Fibroblast of lung (primary cell): ENCODE measurements around the gene FSTL5. TPM values are rescaled to one million over a fixed set of nuclear protein-coding genes. Genes with fewer than 3 reads are reported as not detected.

ENCODE experiments used
- DNase-seq, 2 donors: peaks; one replicate each; pipeline versions ENCODE4 v3.0.0 to v3.0.0-alpha.2; 2010; ENCODE audit warnings: low read depth in 2 of 2
- H2AFZ ChIP-seq: 2 replicates; pipeline ENCODE4 v1.5.1; 2012; ENCODE audit warnings: low read length, control low read depth, inconsistent platforms
- H3K27ac ChIP-seq: 2 replicates; pipeline ENCODE4 v1.5.1; 2011; ENCODE audit warnings: low read length, control low read depth; ENCODE audit not compliant: insufficient read depth
- H3K27me3 ChIP-seq: 2 replicates; pipeline ENCODE4 v1.5.1; 2011; ENCODE audit warnings: mild to moderate bottlenecking, low read length; ENCODE audit not compliant: control insufficient read depth, insufficient read depth
- H3K36me3 ChIP-seq: 2 replicates; pipeline ENCODE4 v1.5.1; 2011; ENCODE audit warnings: low read length; ENCODE audit not compliant: control insufficient read depth, insufficient read depth
- H3K4me1 ChIP-seq: 2 replicates; pipeline ENCODE4 v1.5.1; 2011; ENCODE audit warnings: low read length; ENCODE audit not compliant: control insufficient read depth, insufficient read depth; ENCODE audit errors: extremely low read depth
- H3K4me2 ChIP-seq: 2 replicates; pipeline ENCODE4 v1.5.1; 2011; ENCODE audit warnings: low read length, control low read depth; ENCODE audit not compliant: insufficient read depth; ENCODE audit errors: extremely low read depth
- H3K4me3 ChIP-seq, 4 experiments: fragments of 200-600 bp in 1 of 4; sonication (generic) in 1 of 4; replicated peaks in 1 of 4; 2 replicates each; pipeline ENCODE4 v1.5.1; 2011 to 2016; ENCODE audit warnings: low read length in 4 of 4, low read depth in 3 of 4, mild to moderate bottlenecking in 3 of 4, control low read depth in 2 of 4, inconsistent platforms in 1 of 4, mixed read lengths in 1 of 4; ENCODE audit not compliant: insufficient read depth in 1 of 4; ENCODE audit errors: control extremely low read depth in 1 of 4
- H3K79me2 ChIP-seq: 2 replicates; pipeline ENCODE4 v1.5.1; 2012; ENCODE audit warnings: mild to moderate bottlenecking, low read length, inconsistent platforms; ENCODE audit not compliant: control insufficient read depth, insufficient read depth
- H3K9ac ChIP-seq: 2 replicates; pipeline ENCODE4 v1.5.1; 2011; ENCODE audit warnings: mild to moderate bottlenecking, low read length, control low read depth; ENCODE audit not compliant: insufficient read depth
- H3K9me3 ChIP-seq: 2 replicates; pipeline ENCODE4 v1.5.1; 2012; ENCODE audit warnings: low read depth, low read length; ENCODE audit not compliant: control insufficient read depth, insufficient read depth
- H4K20me1 ChIP-seq: 2 replicates; pipeline ENCODE4 v1.5.1; 2011; ENCODE audit warnings: low read length; ENCODE audit not compliant: control insufficient read depth, insufficient read depth; ENCODE audit errors: extremely low read depth
- EZH2 ChIP-seq: IDR thresholded peaks from 2 replicates; pipeline ENCODE4 v1.5.1; 2012; ENCODE audit warnings: low read length, control low read depth, mild to moderate bottlenecking; ENCODE audit errors: missing control alignments
- polyA plus RNA-seq, 2 donors: library from polyadenylated mRNA; depleted of rRNA in 1 of 2; stranded (reverse) in 1 of 2; unstranded in 1 of 2; fragments of >200 nt; gene quantifications; 2 replicates each; pipeline ENCODE4 v1.2.1, GENCODE V29; 2011 to 2012; ENCODE audit warnings: missing spikeins in 1 of 2
- total RNA-seq: library from RNA; depleted of rRNA; stranded (reverse); fragments of >200 nt; gene quantifications from 2 replicates; pipeline ENCODE4 v1.2.1, GENCODE V29; 2014
- TF ChIP-seq, protein P1 (sequence below), 2 donors: IDR thresholded peaks in 1 of 2; conservative IDR thresholded peaks in 1 of 2; 1 replicate in 1 of 2; 2 replicates in 1 of 2; pipeline ENCODE4 v1.5.1; 2011 to 2012; ENCODE audit warnings: low read length in 2 of 2, control low read depth in 1 of 2, inconsistent platforms in 1 of 2, low read depth in 1 of 2, mild to moderate bottlenecking in 1 of 2

FSTL5 gene
- total and polyA plus RNA-seq, 2 donors (not counting 1 experiment from before 2014, with no cell fraction given) = 0.11 to 0.33 TPM

DNA sequence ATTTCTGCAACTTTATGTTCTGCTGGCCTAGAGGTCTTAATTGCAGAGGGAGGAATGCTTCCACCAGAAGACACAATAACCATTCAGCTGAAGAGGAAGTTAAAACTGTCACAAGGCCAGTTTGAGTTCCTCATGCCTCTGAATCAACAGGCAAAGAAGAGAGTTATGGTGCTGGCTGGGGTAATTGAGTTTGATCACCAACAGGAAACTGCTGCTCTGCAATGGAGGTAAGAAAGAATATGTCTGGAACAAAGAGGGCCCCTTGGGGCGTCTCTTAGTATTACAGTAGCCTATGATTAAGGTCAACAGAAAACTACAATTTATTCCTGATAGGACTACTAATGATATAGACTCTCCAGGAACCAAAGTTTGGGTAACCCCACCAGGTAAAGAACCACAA is 744.0 kb downstream of the FSTL5 start:
- no peak overlapping the region for H3K4me2 ChIP-seq
- no peak for DNase-seq
- no peaks in the 10 kb centered on the region for H4K20me1 ChIP-seq
- no peak overlapping the region for H3K27ac ChIP-seq
- H3K36me3 ChIP-seq = no peaks in the 10 kb centered on the region
- H2AFZ ChIP-seq = no peak overlapping the region
- H3K4me1 ChIP-seq = no peaks in the 10 kb centered on the region
- H3K4me3 ChIP-seq = no peak overlapping the region
- H3K9ac ChIP-seq = no peak overlapping the region
- no peaks in the 10 kb centered on the region for H3K27me3 ChIP-seq
- H3K79me2 ChIP-seq = no peaks in the 10 kb centered on the region
- no peaks in the 10 kb centered on the region for H3K9me3 ChIP-seq
- TF ChIP-seq EZH2 = no peak
- TF ChIP-seq, protein P1, sequence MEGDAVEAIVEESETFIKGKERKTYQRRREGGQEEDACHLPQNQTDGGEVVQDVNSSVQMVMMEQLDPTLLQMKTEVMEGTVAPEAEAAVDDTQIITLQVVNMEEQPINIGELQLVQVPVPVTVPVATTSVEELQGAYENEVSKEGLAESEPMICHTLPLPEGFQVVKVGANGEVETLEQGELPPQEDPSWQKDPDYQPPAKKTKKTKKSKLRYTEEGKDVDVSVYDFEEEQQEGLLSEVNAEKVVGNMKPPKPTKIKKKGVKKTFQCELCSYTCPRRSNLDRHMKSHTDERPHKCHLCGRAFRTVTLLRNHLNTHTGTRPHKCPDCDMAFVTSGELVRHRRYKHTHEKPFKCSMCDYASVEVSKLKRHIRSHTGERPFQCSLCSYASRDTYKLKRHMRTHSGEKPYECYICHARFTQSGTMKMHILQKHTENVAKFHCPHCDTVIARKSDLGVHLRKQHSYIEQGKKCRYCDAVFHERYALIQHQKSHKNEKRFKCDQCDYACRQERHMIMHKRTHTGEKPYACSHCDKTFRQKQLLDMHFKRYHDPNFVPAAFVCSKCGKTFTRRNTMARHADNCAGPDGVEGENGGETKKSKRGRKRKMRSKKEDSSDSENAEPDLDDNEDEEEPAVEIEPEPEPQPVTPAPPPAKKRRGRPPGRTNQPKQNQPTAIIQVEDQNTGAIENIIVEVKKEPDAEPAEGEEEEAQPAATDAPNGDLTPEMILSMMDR (conservative IDR thresholded peaks at IDR 0.05 in 1 of 2, IDR thresholded peaks at IDR 0.05 in 1 of 2; ENCODE audit: low read depth in 1 of 2, low read length in 2 of 2) = no peak

DNA sequence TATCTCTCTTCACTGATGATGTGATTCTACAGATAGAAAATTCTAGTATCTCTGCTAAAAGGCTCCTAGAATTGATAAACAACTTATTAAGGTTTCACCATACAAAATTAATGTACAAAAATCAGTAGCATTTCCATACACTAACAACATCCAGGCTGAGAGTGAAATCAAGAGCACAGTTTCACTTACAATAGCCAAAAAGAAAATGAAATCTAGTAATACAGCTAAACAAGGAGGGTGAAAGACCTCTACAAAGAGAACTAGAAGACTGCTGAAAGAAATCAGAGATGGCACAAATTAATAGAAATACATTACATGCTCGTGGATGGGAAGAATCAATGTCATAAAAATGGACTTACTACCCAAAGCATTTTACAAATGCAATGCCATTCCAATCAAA is 751.9 kb downstream of the FSTL5 start:
- Histone ChIP-seq H4K20me1 (no peaks in the 10 kb centered on the region), H3K4me1 (no peaks in the 10 kb centered on the region), H3K27me3 (no peaks in the 10 kb centered on the region), H3K36me3 (no peaks in the 10 kb centered on the region), H3K9me3 (no peaks in the 10 kb centered on the region), H3K4me3 (no peak overlapping the region), H3K79me2 (no peaks in the 10 kb centered on the region), H3K9ac (no peak overlapping the region), H3K27ac (no peak overlapping the region), H2AFZ (no peak overlapping the region), H3K4me2 (no peak overlapping the region)
- DNase-seq = no peak
- TF ChIP-seq, protein P1 (conservative IDR thresholded peaks at IDR 0.05 in 1 of 2, IDR thresholded peaks at IDR 0.05 in 1 of 2; ENCODE audit: low read depth in 1 of 2, low read length in 2 of 2) = no peak

DNA sequence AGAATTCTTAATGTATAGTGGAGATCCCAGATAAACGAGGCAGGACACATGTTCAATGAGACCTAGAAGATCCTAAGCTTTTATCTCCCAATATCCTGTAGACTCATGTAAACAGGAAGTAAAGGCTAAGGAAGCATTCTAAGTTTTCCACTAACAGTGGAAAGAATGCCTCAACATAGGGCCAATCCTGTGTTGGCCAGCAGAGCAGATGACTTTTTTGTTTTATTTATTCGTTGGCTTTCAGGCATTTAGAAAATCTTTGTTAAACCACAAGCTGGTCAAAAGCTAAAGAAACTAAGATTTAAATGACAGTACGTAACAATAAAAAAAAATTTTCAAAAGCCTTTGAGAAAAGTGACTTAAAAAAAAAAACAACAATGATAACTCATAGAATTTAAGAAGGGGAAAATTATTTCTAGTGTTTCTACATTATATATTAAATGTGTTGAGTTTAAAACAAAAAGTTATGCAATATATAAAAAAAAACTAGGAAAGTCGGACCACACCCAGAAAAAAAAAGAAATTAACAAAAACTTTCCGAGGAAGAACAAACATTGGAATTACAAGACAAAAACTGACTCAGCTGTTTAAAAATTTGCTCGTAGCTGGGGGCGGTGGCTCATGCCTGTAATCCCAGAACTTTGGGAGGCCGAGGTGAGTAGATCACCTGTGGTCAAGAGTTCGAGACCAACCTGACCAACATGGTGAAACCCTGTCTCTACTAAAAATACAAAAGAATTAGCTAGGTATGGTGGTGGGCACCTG is 759.3 kb downstream of the FSTL5 start:
- Histone ChIP-seq H3K4me1 (no peaks in the 10 kb centered on the region), H4K20me1 (no peaks in the 10 kb centered on the region), H3K4me2 (no peak overlapping the region), H3K36me3 (no peaks in the 10 kb centered on the region), H2AFZ (no peak overlapping the region), H3K27me3 (no peaks in the 10 kb centered on the region), H3K4me3 (no peak overlapping the region), H3K79me2 (no peaks in the 10 kb centered on the region), H3K9ac (no peak overlapping the region), H3K27ac (no peak overlapping the region), H3K9me3 (no peaks in the 10 kb centered on the region)
- peak in 1 of 2 donors; percentile 67 for DNase-seq
- TF ChIP-seq, protein P1 (conservative IDR thresholded peaks at IDR 0.05 in 1 of 2, IDR thresholded peaks at IDR 0.05 in 1 of 2; ENCODE audit: low read depth in 1 of 2, low read length in 2 of 2) = no peak
- TF ChIP-seq EZH2 = no peak
